ENCODE data around the gene DTD1. TPM values are rescaled to one million over a fixed set of nuclear protein-coding genes. Genes with fewer than 3 reads are reported as not detected.

DTD1 gene
- total RNA-seq, 1 experiment from 2014 or later, result 62.8 TPM

DNA sequence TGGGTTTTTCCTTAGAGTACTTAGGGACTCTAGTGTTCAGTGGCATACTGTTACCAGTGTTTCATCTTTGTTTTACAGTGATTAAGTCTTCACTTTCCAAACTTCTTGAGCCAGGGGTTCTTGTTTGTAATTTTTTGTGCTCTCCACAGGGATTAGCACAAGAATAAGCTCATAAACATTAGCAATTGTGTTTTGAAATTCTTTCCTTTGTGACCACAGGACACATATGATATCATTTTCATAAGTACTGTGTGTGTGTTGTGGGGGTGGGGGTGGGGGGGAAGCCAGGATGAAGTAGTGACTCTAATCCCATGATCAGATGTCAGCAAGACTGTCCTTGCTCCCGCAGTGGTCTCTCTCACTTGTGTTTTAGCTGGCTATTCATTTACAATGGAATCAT, 124.3 kb downstream of the DTD1 start:
- Histone ChIP-seq H2AFZ (no peak overlapping the region), H3K27me3 (ENCODE audit: insufficient read depth, low read depth) (no peaks in the 10 kb centered on the region), H3K79me2 (ENCODE audit: low read depth) (no peaks in the 10 kb centered on the region), H3K36me3 (ENCODE audit: low read depth) (no peaks in the 10 kb centered on the region), H3F3A (ENCODE audit: insufficient read depth, low read depth) (no peaks in the 10 kb centered on the region), H3K4me2 (no peak overlapping the region), H3K4me3 (no peak overlapping the region), H3K27ac (no peak overlapping the region), H3K9me2 (ENCODE audit: insufficient read depth) (no peaks in the 10 kb centered on the region), H3K9me3 (ENCODE audit: insufficient read depth, low read depth) (no peaks in the 10 kb centered on the region), H3K4me1 (replicated peaks; ENCODE audit: insufficient read depth) (no peaks in the 10 kb centered on the region), H4K20me1 (ENCODE audit: insufficient read depth) (no peaks in the 10 kb centered on the region)
- intact Hi-C loops (cut with micrococcal nuclease; ENCODE audit: unreplicated experiment), result no loop called here
- TF ChIP-seq EZH2 (IDR thresholded peaks at IDR 0.05; ENCODE audit: low read depth) (no peak), CTCF (conservative IDR thresholded peaks at IDR 0.05) (no peak)
- no TSS peak for BruUV-seq (replicated peaks)
- ChIA-PET POLR2A (ENCODE audit: unreplicated experiment) (no interaction called here), CTCF (no interaction called here)
- DNase-seq, result no peak

GRCh38 chr20:18712882-18713281, 125.0 kb downstream of the DTD1 start:
- H4K20me1 ChIP-seq (ENCODE audit: insufficient read depth), result no peaks in the 10 kb centered on the region
- CTCF ChIA-PET, result no interaction called here
- TF ChIP-seq EZH2 (IDR thresholded peaks at IDR 0.05; ENCODE audit: low read depth) (no peak), CTCF (conservative IDR thresholded peaks at IDR 0.05) (no peak)

GRCh38 chr20:18715564-18715963, 127.7 kb downstream of the DTD1 start:
- H3F3A ChIP-seq (ENCODE audit: insufficient read depth, low read depth), result no peaks in the 10 kb centered on the region
- H2AFZ ChIP-seq, result no peak overlapping the region
- H3K27ac ChIP-seq, result no peak overlapping the region
- TF ChIP-seq EZH2 (IDR thresholded peaks at IDR 0.05; ENCODE audit: low read depth), result no peak
- no peak for TF ChIP-seq CTCF (conservative IDR thresholded peaks at IDR 0.05)
- H3K9me3 ChIP-seq (ENCODE audit: insufficient read depth, low read depth), result no peaks in the 10 kb centered on the region
- no peaks in the 10 kb centered on the region for H4K20me1 ChIP-seq (ENCODE audit: insufficient read depth)
- no peaks in the 10 kb centered on the region for H3K27me3 ChIP-seq (ENCODE audit: insufficient read depth, low read depth)
- no peaks in the 10 kb centered on the region for H3K79me2 ChIP-seq (ENCODE audit: low read depth)
- no peak for DNase-seq
- intact Hi-C loops (cut with micrococcal nuclease; ENCODE audit: unreplicated experiment), result no loop called here
- POLR2A ChIA-PET (ENCODE audit: unreplicated experiment), result no interaction called here
- no peaks in the 10 kb centered on the region for H3K9me2 ChIP-seq (ENCODE audit: insufficient read depth)
- H3K4me3 ChIP-seq, result no peak overlapping the region
- CTCF ChIA-PET, result no interaction called here
- BruUV-seq (replicated peaks), result no TSS peak
- no peak overlapping the region for H3K4me2 ChIP-seq
- H3K4me1 ChIP-seq (replicated peaks; ENCODE audit: insufficient read depth), result no peaks in the 10 kb centered on the region
- no peaks in the 10 kb centered on the region for H3K36me3 ChIP-seq (ENCODE audit: low read depth)

More at GRCh38 chr20:18712882-18713281, 125.0 kb downstream of the DTD1 start:
- no peak overlapping the region for H2AFZ ChIP-seq
- no peaks in the 10 kb centered on the region for H3K4me1 ChIP-seq (replicated peaks; ENCODE audit: insufficient read depth)
- no peaks in the 10 kb centered on the region for H3K79me2 ChIP-seq (ENCODE audit: low read depth)
- POLR2A ChIA-PET (ENCODE audit: unreplicated experiment), result no interaction called here
- H3K9me3 ChIP-seq (ENCODE audit: insufficient read depth, low read depth), result no peaks in the 10 kb centered on the region
- H3F3A ChIP-seq (ENCODE audit: insufficient read depth, low read depth), result no peaks in the 10 kb centered on the region
- no peak overlapping the region for H3K4me2 ChIP-seq
- no peaks in the 10 kb centered on the region for H3K36me3 ChIP-seq (ENCODE audit: low read depth)
- H3K4me3 ChIP-seq, result no peak overlapping the region
- no peak for DNase-seq
- H3K27me3 ChIP-seq (ENCODE audit: insufficient read depth, low read depth), result no peaks in the 10 kb centered on the region
- no peak overlapping the region for H3K27ac ChIP-seq
- H3K9me2 ChIP-seq (ENCODE audit: insufficient read depth), result no peaks in the 10 kb centered on the region
- BruUV-seq (replicated peaks), result no TSS peak
- intact Hi-C loops (cut with micrococcal nuclease; ENCODE audit: unreplicated experiment), result no loop called here

Measured in PC-9 (cell line).